HG03108 (cell line): ENCODE data around the gene LIG3.
A peak's percentile ranks its signal among the peaks of the same experiment; 100 is the strongest.
"Not testable (repeated sequence)": the region's sequence is repeated elsewhere in the genome, so short reads cannot be mapped to it uniquely, and the experiment has no call there.

ENCODE experiments used
- ATAC-seq: cut with Tn5 transposase; IDR thresholded peaks from one replicate; pipeline ENCODE4 v1.9.1; 2021; ENCODE audit warnings: moderate library complexity; ENCODE audit not compliant: unreplicated experiment

Gene LIG3

GRCh38 chr17:34998205-34998604 is 17.9 kb downstream of the LIG3 start:
- ATAC-seq = no peak

- no peak for ATAC-seq
Observed at GRCh38 chr17:34999456-34999855, 19.1 kb downstream of the LIG3 start.

DNA sequence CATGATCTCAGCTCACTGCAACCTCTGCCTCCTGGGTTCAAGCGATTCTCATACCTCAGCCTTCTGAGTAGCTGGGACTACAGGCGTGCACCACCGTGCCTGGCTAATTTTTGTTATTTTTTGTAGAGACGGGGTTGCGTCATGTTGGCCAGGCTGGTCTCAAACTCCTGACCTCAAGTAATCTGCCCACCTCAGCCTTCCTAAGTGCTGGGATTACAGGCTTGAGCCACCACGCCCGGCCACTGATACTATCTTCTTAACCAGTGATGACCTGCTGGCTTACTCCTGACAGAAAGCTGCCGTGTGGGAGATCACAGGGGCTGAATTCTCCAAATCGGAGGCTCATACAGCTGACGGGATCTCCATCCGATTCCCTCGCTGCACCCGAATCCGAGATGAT is 20.7 kb downstream of the LIG3 start:
- ATAC-seq = not testable (repeated sequence)

- ATAC-seq = no peak
Observed at GRCh38 chr17:35001549-35001948, 21.2 kb downstream of the LIG3 start.

DNA sequence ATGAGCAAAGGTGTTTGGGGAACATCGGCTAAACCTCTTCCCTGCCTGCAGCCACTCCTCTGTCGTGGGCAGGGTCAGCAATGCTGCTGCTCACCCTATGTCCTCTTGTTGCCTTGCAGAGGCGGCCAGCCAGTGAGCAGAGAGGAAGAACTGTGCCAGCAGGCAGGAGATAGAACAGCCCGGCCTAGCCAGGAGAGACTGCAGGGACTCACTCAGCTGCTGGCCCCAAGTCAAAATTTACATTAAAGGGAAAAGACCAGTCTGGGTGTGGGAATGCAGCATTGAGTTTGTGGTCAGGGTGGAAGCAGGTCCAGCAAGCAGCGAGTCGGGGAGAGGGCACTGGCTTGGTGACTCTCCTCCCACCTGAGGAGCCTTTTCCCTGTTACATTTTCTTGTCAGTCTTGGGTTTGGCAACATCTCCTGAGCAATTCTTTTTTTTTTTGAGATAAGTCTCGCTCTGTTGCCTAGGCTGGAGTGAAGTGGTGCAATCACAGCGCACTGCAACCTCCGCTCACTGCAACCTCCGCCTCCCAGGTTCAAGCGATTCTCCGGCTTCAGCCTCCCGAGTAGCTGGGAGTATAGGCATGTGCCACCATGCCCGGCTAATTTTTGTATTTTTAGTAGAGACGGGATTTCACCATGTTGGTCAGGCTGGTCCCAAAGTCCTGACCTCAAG is 22.7 kb downstream of the LIG3 start:
- no peak for ATAC-seq

DNA sequence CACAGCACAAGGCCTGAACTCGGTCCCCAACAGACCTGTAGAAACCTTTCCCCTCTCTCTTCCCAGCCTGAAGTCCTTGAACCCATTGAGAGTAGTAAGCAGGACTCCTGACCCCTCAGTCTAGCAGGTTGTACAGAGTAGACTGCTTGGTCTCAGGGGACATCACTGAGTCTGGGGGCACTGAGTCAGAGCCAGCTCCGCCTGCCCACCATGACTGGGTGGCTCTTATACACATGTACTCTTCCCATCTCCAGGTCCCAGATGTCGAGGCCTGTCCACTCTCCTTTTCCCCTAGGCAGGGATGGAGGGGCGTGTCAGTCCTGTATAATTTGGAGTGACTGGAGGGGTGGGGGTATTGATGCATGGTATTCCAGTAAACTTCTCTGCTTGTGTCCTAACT is 23.5 kb downstream of the LIG3 start:
- no peak for ATAC-seq

- no peak for ATAC-seq
Observed at GRCh38 chr17:35006345-35006744, 26.0 kb downstream of the LIG3 start.

DNA sequence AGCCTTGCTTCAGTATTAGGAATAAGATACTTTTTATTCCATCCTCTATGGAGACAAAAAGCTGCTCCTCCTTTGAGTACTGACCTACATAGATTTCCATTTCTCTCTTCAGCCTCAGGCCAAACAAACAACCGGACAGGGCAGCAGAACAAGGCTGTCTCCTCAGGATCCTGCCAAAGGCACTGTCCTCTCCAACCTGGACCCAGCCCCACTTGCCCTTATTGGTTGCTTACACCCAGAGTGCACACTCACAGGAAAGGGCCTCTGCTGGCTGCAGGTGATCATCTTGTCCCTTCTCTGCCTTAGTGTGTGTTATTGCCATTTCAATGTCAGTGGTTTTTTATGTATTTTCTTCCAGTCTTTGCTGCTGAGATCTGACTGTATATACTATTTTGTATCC is 26.6 kb downstream of the LIG3 start:
- ATAC-seq = no peak

DNA sequence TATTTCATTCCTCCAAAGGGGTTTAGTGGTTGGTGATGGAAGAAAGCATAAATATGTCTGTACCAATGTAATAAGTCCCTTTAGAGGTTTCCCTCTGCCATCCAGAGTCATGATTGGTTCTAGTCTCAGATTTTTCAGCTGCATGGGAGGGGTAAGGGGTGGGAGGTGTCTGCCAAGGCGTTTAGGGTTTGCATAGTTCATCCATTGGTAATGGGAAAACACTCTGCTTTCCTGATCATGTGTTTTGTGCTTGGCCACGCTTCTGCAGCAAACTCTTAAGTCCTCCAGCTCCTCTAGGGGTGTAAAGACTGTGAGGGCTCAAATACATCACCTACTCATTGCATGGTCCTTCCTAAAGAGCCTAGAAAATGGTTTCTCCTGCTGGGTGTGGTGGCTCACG is 29.8 kb downstream of the LIG3 start:
- ATAC-seq = no peak

DNA sequence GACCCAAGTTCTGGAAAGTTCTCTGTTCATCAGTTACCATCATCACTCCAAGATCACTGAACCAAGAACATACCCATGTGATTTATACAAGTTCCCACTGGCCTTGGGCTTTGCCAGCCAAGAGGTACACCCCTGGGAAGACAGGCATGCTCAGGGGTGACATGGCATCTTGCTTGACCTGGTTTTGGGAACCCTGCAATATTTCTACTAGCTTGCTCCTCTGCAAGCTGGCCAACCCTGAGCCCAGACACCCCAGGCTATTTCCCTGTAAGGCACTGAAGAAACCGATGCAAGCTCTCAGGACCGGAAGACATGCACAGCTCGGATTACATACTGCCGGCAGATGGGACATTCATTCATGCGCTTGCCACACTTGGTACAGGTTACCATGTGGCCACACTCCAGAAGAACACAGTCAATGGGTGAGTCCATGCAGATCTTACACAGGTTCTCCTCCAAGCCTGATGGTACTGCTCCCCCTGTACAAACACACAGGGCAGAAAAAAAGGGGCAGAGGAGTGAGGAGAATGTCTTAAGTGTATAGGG is 31.4 kb downstream of the LIG3 start:
- ATAC-seq = no peak

DNA sequence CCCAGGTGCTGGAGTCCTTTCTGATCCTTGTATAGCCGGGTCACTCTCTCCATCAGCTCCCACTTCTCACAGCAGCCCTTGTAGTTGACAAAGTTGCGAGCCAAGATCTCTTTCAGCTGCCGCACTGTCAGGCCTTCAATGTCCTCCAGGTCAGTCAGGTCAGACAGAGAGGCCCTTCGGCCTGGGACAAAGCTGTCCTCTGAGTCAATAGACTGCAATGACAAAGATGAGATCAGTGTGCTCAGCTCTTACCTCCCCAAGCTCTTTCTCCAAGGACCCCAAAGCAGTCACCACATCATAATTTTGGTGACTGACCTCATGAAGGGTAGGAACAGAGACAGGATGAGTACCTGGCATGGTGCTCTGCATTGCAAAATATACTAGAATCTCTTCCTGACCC is 36.1 kb downstream of the LIG3 start:
- no peak for ATAC-seq

GRCh38 chr17:35017021-35017420 is 36.7 kb downstream of the LIG3 start:
- ATAC-seq = no peak

- no peak for ATAC-seq
Observed at GRCh38 chr17:35018814-35019213, 38.5 kb downstream of the LIG3 start.

DNA sequence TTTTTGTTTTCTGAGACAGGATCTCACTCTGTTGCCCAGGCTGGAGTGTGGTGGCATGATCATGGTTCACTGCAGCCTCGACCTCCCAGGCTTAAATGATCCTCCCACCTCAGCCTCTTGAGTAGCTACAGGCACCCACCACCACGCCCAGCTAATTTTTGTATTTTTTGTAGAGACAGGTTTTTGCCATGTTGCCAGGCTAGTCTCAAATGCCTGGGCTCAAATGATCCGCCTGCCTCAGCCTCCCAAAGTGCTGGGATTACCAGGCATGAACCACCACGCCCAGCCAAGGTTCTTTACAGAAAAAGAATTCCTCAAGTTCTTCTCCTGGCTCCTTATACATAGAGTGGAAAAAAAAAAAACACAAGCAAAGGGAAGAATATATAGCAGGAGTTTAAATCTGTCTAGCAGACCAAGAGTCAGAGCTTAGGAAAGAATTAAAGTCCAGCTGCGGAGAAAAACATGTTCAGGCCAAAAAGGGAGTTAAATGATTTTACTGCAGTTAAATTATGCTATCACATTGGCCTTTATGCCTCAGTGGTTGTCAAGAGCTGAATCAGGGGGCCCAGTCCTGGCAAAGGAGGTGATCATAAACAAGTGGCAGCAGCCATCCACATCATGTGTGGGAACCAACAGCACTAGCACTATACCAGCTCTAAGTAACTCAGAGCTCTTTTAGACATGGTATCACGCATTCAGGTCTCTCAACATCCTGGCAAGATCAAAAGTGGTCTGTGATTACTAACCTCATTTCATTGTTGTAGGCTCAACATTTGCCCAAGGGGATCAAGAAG is 39.3 kb downstream of the LIG3 start:
- no peak for ATAC-seq

GRCh38 chr17:35021520-35022380 is 41.4 kb downstream of the LIG3 start:
- ATAC-seq = no peak

DNA sequence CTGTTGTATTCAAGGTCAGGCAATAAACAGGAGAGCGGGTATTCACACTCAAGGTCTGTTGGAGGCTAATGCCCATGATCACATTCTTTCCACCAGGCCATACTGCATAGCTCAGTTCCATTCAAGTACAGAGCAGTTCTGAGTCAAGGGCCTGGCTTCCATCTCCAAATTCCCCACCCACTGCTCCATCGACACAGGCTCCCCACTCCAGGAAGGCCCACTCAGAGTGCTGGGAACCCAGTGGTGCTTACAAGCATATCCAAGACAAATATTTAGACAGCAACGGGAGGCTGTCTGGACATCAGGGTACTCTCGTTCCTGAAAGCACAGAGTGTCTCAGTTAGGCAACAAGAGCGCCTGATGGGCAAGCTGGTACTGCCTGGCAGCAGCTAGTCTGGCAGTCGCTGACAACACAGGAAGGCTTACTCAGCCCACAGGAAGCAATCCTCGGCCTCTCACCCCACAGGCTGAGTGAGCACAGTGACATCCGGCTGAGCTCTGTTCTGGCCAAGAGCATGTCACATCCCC is 42.3 kb downstream of the LIG3 start:
- ATAC-seq = peak; percentile 82

- ATAC-seq = no peak
Observed at GRCh38 chr17:35023538-35023937, 43.2 kb downstream of the LIG3 start.

GRCh38 chr17:35025541-35025940 is 45.2 kb downstream of the LIG3 start:
- no peak for ATAC-seq

GRCh38 chr17:35028097-35028496 is 47.8 kb downstream of the LIG3 start:
- not testable (repeated sequence) for ATAC-seq

GRCh38 chr17:35028531-35029262 is 48.4 kb downstream of the LIG3 start:
- ATAC-seq = no peak
